ENCODE results near the gene MEAK7.

MEAK7 gene

DNA sequence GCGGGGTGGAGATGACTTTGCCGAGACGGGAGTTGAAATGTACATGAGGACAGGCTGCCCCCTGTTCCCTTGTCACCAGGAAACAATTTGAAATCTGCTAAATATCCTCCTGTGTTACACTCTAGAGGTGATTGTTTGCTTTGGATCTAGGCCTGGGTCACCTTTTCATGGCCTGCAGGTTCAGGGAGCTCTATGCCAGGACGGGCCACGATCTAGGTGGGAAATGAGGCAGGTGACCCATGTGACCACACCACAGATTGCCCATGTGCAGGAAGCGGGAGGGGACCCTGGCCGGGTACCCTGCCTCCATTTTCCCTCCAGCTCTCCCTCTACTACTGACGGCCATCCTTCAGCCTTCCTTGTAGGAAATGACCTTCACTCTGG is 43.4 kb downstream of the MEAK7 start:
- Histone ChIP-seq H3K9ac (no peak overlapping the region), H3K4me1 (peaks cover 11% of the 10 kb centered on the region), H3K27ac (no peak overlapping the region), H3K4me3 (no peak overlapping the region), H3K4me2 (peak overlapping the region; percentile 48), H4K20me1 (no peaks in the 10 kb centered on the region), H3K36me3 (peaks cover 23% of the 10 kb centered on the region; the same call in 1 of the 2 replicates), H3K9me3 (no peaks in the 10 kb centered on the region), H3K27me3 (no peaks in the 10 kb centered on the region)
- no peak for TF ChIP-seq Cebpa-rat (IDR thresholded peaks at IDR 0.05)

GRCh38 chr16:84460406-84461028 is 43.9 kb downstream of the MEAK7 start:
- Histone ChIP-seq H3K9me3 (no peaks in the 10 kb centered on the region), H3K4me1 (peaks cover 11% of the 10 kb centered on the region), H4K20me1 (no peaks in the 10 kb centered on the region), H3K4me3 (no peak overlapping the region), H3K4me2 (no peak overlapping the region), H3K9ac (no peak overlapping the region), H3K27me3 (no peaks in the 10 kb centered on the region), H3K36me3 (peaks cover 23% of the 10 kb centered on the region; the same call in 1 of the 2 replicates), H3K27ac (no peak overlapping the region)
- TF ChIP-seq Cebpa-rat (IDR thresholded peaks at IDR 0.05): no peak

DNA sequence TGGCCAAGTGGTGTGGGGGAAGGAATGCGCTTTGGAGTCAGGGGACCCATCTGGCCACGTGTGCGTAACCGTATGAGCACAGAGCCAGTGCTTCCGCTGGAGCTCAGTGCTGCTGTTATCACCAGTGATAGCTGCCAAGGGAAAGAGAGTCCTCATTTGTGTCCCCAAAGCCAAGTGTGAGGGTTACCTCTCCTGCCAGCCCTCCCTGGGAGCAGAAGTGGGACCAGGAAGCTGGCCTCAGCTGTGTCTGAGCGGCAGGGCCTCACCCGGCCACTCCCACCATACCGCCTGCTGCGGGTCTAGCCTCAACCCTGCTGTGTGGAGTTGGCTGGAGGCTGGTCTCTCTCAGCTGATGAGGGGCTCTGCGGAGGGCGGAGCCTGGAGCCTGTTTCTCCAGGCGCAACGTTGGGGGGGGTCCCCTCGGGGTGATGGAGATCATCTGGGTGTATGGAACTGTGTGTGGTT is 44.5 kb downstream of the MEAK7 start:
- Histone ChIP-seq H3K9ac (no peak overlapping the region), H3K4me1 (peaks cover 11% of the 10 kb centered on the region), H4K20me1 (no peaks in the 10 kb centered on the region), H3K9me3 (no peaks in the 10 kb centered on the region), H3K27me3 (no peaks in the 10 kb centered on the region), H3K4me2 (no peak overlapping the region), H3K36me3 (peaks cover 18% of the 10 kb centered on the region; the same call in 1 of the 2 replicates), H3K27ac (no peak overlapping the region), H3K4me3 (no peak overlapping the region)
- TF ChIP-seq Cebpa-rat (IDR thresholded peaks at IDR 0.05): no peak

- Histone ChIP-seq H3K27ac (no peak overlapping the region), H3K4me3 (no peak overlapping the region), H3K4me1 (peaks cover 11% of the 10 kb centered on the region), H3K36me3 (peaks cover 14% of the 10 kb centered on the region; the same call in 1 of the 2 replicates), H3K9me3 (no peaks in the 10 kb centered on the region), H3K9ac (no peak overlapping the region), H3K27me3 (no peaks in the 10 kb centered on the region), H4K20me1 (no peaks in the 10 kb centered on the region), H3K4me2 (no peak overlapping the region)
- no peak for TF ChIP-seq Cebpa-rat (IDR thresholded peaks at IDR 0.05)
These were observed 44.9 kb downstream of the MEAK7 start for GRCh38 chr16:84459533-84459894.

- Histone ChIP-seq H3K4me3 (no peak overlapping the region), H3K9me3 (no peaks in the 10 kb centered on the region), H3K36me3 (peaks cover 9% of the 10 kb centered on the region; the same call in 1 of the 2 replicates), H3K27ac (no peak overlapping the region), H3K27me3 (no peaks in the 10 kb centered on the region), H4K20me1 (no peaks in the 10 kb centered on the region), H3K9ac (no peak overlapping the region), H3K4me2 (no peak overlapping the region), H3K4me1 (peaks cover 11% of the 10 kb centered on the region)
- no peak for TF ChIP-seq Cebpa-rat (IDR thresholded peaks at IDR 0.05)
These were observed 45.6 kb downstream of the MEAK7 start for GRCh38 chr16:84458606-84459532.

- Histone ChIP-seq H3K9me3 (peaks cover 12% of the 10 kb centered on the region; the same call in 1 of the 2 replicates), H3K4me3 (no peak overlapping the region), H3K4me1 (no peaks in the 10 kb centered on the region), H3K9ac (no peak overlapping the region), H3K36me3 (no peaks in the 10 kb centered on the region), H4K20me1 (no peaks in the 10 kb centered on the region), H3K27me3 (no peaks in the 10 kb centered on the region), H3K27ac (no peak overlapping the region), H3K4me2 (no peak overlapping the region)
- no peak for TF ChIP-seq Cebpa-rat (IDR thresholded peaks at IDR 0.05)
These were observed 49.4 kb downstream of the MEAK7 start for GRCh38 chr16:84455031-84455430.

All from BLaER1 (cell line).